Measurements from ENCODE around the gene CADM1. TPM values are rescaled to one million over a fixed set of nuclear protein-coding genes. Genes with fewer than 3 reads are reported as not detected.

The CADM1 gene
- total and polyA plus RNA-seq, 2 donors (not counting 1 experiment from before 2014, with no cell fraction given) = 15.4 to 86.0 TPM

DNA sequence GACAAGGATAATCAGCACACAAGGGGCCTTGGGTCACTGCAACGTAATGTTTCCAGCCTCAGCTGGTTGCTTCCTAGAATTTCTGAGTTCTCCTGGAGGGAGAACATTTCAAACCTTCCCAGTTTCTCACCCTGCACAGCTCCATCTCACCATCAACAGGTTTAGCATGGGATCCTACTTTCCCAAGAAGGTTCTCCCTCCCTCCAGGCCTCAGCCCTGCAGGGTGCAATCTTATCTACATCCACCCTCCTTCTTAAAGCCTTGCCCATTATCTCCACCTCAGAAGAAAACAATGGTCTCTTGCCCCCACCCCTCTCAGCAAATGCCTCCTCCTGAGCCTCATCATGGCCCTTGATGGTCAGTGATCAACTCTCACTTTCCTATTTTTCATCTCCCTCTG is 23.6 kb downstream of the CADM1 start:
- Histone ChIP-seq H3K9ac (ENCODE audit: insufficient read depth, low read length) (no peak overlapping the region), H2AFZ (ENCODE audit: low read length) (no peak overlapping the region), H4K20me1 (ENCODE audit: control insufficient read depth, extremely low read depth, insufficient read depth, low read length) (no peaks in the 10 kb centered on the region), H3K9me3 (ENCODE audit: control insufficient read depth, insufficient read depth, low read depth, low read length) (no peaks in the 10 kb centered on the region), H3K4me3 (replicated peaks in 1 of 4; ENCODE audit: control extremely low read depth in 1 of 4, insufficient read depth in 1 of 4, low read depth in 3 of 4, low read length in 4 of 4) (no peak overlapping the region), H3K27ac (ENCODE audit: insufficient read depth, low read length) (no peak overlapping the region), H3K4me2 (ENCODE audit: extremely low read depth, insufficient read depth, low read length) (no peak overlapping the region), H3K79me2 (ENCODE audit: control insufficient read depth, insufficient read depth, low read length) (no peaks in the 10 kb centered on the region), H3K27me3 (ENCODE audit: control insufficient read depth, insufficient read depth, low read length) (no peaks in the 10 kb centered on the region), H3K36me3 (ENCODE audit: control insufficient read depth, insufficient read depth, low read length) (no peaks in the 10 kb centered on the region), H3K4me1 (ENCODE audit: control insufficient read depth, extremely low read depth, insufficient read depth, low read length) (no peaks in the 10 kb centered on the region)
- no peak for TF ChIP-seq EZH2 (IDR thresholded peaks at IDR 0.05; ENCODE audit: low read length, missing control alignments)
- TF ChIP-seq, protein P1, sequence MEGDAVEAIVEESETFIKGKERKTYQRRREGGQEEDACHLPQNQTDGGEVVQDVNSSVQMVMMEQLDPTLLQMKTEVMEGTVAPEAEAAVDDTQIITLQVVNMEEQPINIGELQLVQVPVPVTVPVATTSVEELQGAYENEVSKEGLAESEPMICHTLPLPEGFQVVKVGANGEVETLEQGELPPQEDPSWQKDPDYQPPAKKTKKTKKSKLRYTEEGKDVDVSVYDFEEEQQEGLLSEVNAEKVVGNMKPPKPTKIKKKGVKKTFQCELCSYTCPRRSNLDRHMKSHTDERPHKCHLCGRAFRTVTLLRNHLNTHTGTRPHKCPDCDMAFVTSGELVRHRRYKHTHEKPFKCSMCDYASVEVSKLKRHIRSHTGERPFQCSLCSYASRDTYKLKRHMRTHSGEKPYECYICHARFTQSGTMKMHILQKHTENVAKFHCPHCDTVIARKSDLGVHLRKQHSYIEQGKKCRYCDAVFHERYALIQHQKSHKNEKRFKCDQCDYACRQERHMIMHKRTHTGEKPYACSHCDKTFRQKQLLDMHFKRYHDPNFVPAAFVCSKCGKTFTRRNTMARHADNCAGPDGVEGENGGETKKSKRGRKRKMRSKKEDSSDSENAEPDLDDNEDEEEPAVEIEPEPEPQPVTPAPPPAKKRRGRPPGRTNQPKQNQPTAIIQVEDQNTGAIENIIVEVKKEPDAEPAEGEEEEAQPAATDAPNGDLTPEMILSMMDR (conservative IDR thresholded peaks at IDR 0.05 in 1 of 2, IDR thresholded peaks at IDR 0.05 in 1 of 2; ENCODE audit: low read depth in 1 of 2, low read length in 2 of 2) = no peak
- no peak for DNase-seq (ENCODE audit: low read depth in 2 of 2)

- H3K27me3 ChIP-seq (ENCODE audit: control insufficient read depth, insufficient read depth, low read length) = no peaks in the 10 kb centered on the region
- no peak overlapping the region for H3K9ac ChIP-seq (ENCODE audit: insufficient read depth, low read length)
- H3K4me3 ChIP-seq (replicated peaks in 1 of 4; ENCODE audit: control extremely low read depth in 1 of 4, insufficient read depth in 1 of 4, low read depth in 3 of 4, low read length in 4 of 4) = no peak overlapping the region
- H3K4me2 ChIP-seq (ENCODE audit: extremely low read depth, insufficient read depth, low read length) = no peak overlapping the region
- TF ChIP-seq, protein P1 (conservative IDR thresholded peaks at IDR 0.05 in 1 of 2, IDR thresholded peaks at IDR 0.05 in 1 of 2; ENCODE audit: low read depth in 1 of 2, low read length in 2 of 2) = no peak
- no peak for TF ChIP-seq EZH2 (IDR thresholded peaks at IDR 0.05; ENCODE audit: low read length, missing control alignments)
- no peak for DNase-seq (ENCODE audit: low read depth in 2 of 2)
- no peaks in the 10 kb centered on the region for H3K9me3 ChIP-seq (ENCODE audit: control insufficient read depth, insufficient read depth, low read depth, low read length)
- no peak overlapping the region for H3K27ac ChIP-seq (ENCODE audit: insufficient read depth, low read length)
- no peaks in the 10 kb centered on the region for H3K79me2 ChIP-seq (ENCODE audit: control insufficient read depth, insufficient read depth, low read length)
- H3K36me3 ChIP-seq (ENCODE audit: control insufficient read depth, insufficient read depth, low read length) = no peaks in the 10 kb centered on the region
- H2AFZ ChIP-seq (ENCODE audit: low read length) = no peak overlapping the region
- no peaks in the 10 kb centered on the region for H4K20me1 ChIP-seq (ENCODE audit: control insufficient read depth, extremely low read depth, insufficient read depth, low read length)
- H3K4me1 ChIP-seq (ENCODE audit: control insufficient read depth, extremely low read depth, insufficient read depth, low read length) = no peaks in the 10 kb centered on the region
Measured at GRCh38 chr11:115477410-115477809, 26.8 kb downstream of the CADM1 start.

DNA sequence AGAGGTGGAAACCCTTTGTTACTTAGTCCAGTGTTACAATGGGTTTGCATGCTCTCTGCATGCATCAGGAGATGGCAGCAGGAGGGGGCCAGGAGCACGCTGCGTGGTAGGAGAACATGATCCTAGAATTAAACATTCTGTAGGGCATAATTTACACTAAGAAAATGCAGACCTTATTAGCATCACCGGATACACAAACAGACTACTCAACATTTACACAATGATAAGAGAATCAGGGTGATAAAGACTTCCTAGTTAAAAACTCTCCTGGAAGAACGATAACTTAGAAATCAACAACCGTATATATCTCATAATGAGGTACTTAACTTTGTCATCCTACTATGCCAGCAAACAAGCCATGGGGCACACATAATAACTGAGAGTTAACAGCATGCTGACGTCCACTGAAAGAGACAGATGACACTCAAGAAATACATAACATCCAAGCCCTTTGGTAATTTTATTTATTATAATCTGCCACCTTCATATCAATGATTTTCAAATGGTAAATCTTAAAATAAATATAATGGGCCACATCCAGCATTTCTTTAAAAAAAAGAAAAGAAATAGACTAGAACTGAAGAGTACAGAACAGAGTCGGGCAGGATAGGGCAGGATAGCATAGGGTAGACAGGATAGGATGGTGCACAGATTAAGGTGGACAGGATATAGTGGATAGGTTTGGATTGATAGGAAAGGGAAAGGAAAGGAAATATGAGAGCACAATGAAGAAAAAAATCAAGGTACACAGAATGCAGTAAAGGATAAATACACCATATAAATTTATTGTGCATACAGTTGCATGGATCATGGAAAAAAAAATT is 27.5 kb downstream of the CADM1 start:
- Histone ChIP-seq H3K36me3 (ENCODE audit: control insufficient read depth, insufficient read depth, low read length) (no peaks in the 10 kb centered on the region), H3K4me2 (ENCODE audit: extremely low read depth, insufficient read depth, low read length) (no peak overlapping the region), H3K79me2 (ENCODE audit: control insufficient read depth, insufficient read depth, low read length) (no peaks in the 10 kb centered on the region), H3K4me3 (replicated peaks in 1 of 4; ENCODE audit: control extremely low read depth in 1 of 4, insufficient read depth in 1 of 4, low read depth in 3 of 4, low read length in 4 of 4) (no peak overlapping the region), H3K9me3 (ENCODE audit: control insufficient read depth, insufficient read depth, low read depth, low read length) (no peaks in the 10 kb centered on the region), H3K27ac (ENCODE audit: insufficient read depth, low read length) (no peak overlapping the region), H3K27me3 (ENCODE audit: control insufficient read depth, insufficient read depth, low read length) (no peaks in the 10 kb centered on the region), H2AFZ (ENCODE audit: low read length) (no peak overlapping the region), H4K20me1 (ENCODE audit: control insufficient read depth, extremely low read depth, insufficient read depth, low read length) (no peaks in the 10 kb centered on the region), H3K4me1 (ENCODE audit: control insufficient read depth, extremely low read depth, insufficient read depth, low read length) (no peaks in the 10 kb centered on the region), H3K9ac (ENCODE audit: insufficient read depth, low read length) (no peak overlapping the region)
- DNase-seq (ENCODE audit: low read depth in 2 of 2) = no peak
- TF ChIP-seq, protein P1 (conservative IDR thresholded peaks at IDR 0.05 in 1 of 2, IDR thresholded peaks at IDR 0.05 in 1 of 2; ENCODE audit: low read depth in 1 of 2, low read length in 2 of 2) = no peak
- no peak for TF ChIP-seq EZH2 (IDR thresholded peaks at IDR 0.05; ENCODE audit: low read length, missing control alignments)
